ENCODE data around the gene ACBD6. TPM values are rescaled to one million over a fixed set of nuclear protein-coding genes. Genes with fewer than 3 reads are reported as not detected.

The ACBD6 gene
- total and polyA plus RNA-seq, 2 experiments from 2014 or later = 72.2 to 73.9 TPM

GRCh38 chr1:180301135-180301742 is 201.1 kb downstream of the ACBD6 start:
- Histone ChIP-seq H3K36me3 (no peaks in the 10 kb centered on the region), H3K27me3 (no peaks in the 10 kb centered on the region), H3K9me3 (ENCODE audit: low read depth) (no peaks in the 10 kb centered on the region), H3K4me1 (ENCODE audit: low read depth) (no peaks in the 10 kb centered on the region), H3K4me3 (no peak overlapping the region), H3K27ac (no peak overlapping the region)
- TF ChIP-seq CTCF (IDR thresholded peaks at IDR 0.05; ENCODE audit: low read depth, low read length) = no peak
- DNase-seq (ENCODE audit: low read depth in 1 of 2, low spot score in 1 of 2) = no peak

- Histone ChIP-seq H3K4me3 (no peak overlapping the region), H3K36me3 (no peaks in the 10 kb centered on the region), H3K27ac (no peak overlapping the region), H3K4me1 (ENCODE audit: low read depth) (no peaks in the 10 kb centered on the region), H3K27me3 (no peaks in the 10 kb centered on the region), H3K9me3 (ENCODE audit: low read depth) (no peaks in the 10 kb centered on the region)
- no peak for TF ChIP-seq CTCF (IDR thresholded peaks at IDR 0.05; ENCODE audit: low read depth, low read length)
- DNase-seq (ENCODE audit: low read depth in 1 of 2, low spot score in 1 of 2) = no peak
Measured at GRCh38 chr1:180299479-180300221, 202.7 kb downstream of the ACBD6 start.

- TF ChIP-seq CTCF (IDR thresholded peaks at IDR 0.05; ENCODE audit: low read depth, low read length) = no peak
- no peaks in the 10 kb centered on the region for H3K4me1 ChIP-seq (ENCODE audit: low read depth)
- no peaks in the 10 kb centered on the region for H3K9me3 ChIP-seq (ENCODE audit: low read depth)
- no peaks in the 10 kb centered on the region for H3K27me3 ChIP-seq
- no peak overlapping the region for H3K27ac ChIP-seq
- no peaks in the 10 kb centered on the region for H3K36me3 ChIP-seq
- H3K4me3 ChIP-seq = no peak overlapping the region
- DNase-seq (ENCODE audit: low read depth in 1 of 2, low spot score in 1 of 2) = no peak
Measured at GRCh38 chr1:180295999-180296398, 206.4 kb downstream of the ACBD6 start.

DNA sequence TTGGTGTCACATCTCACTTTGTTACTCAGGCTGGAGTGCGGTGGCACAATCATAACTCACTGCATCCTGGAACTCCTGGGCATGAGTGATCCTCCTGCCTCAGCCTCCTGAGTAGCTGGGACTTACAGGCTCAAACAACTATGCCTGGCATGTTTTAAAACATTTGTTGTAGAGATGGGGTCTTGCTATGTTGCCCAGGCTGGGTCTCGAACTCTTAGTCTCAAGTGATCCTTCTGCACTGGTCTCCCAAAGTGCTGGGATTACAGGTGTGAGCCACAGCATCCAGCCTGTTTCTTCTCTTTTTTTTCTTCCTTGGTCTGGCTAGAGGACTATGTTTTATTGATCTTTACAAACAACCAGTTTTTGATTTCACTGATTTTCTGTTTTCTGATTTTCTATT is 207.7 kb downstream of the ACBD6 start:
- Histone ChIP-seq H3K9me3 (ENCODE audit: low read depth) (no peaks in the 10 kb centered on the region), H3K4me1 (ENCODE audit: low read depth) (no peaks in the 10 kb centered on the region), H3K36me3 (no peaks in the 10 kb centered on the region), H3K4me3 (no peak overlapping the region), H3K27me3 (no peaks in the 10 kb centered on the region), H3K27ac (no peak overlapping the region)
- DNase-seq (ENCODE audit: low read depth in 1 of 2, low spot score in 1 of 2) = no peak
- TF ChIP-seq CTCF (IDR thresholded peaks at IDR 0.05; ENCODE audit: low read depth, low read length) = no peak

DNA sequence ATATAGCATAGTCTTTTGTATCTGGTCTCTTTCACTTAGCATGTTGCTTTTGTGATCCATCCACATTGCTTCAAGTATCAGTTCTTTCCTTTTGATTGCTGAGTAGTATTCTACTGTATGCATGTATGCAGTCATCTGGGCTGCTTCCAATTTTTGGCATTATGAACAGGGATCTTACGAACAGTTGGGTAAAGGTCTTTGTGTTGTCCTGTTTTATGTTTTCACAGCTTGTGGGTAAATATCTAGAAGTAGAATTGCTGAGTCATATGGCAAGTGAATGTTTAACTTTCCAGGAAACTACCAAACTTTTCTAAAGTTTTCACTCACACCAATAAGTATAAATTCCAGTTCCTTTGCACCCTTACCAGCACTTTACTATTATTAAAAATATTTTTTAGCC is 211.4 kb downstream of the ACBD6 start:
- TF ChIP-seq CTCF (IDR thresholded peaks at IDR 0.05; ENCODE audit: low read depth, low read length) = no peak
- H3K27me3 ChIP-seq = no peaks in the 10 kb centered on the region
- H3K27ac ChIP-seq = no peak overlapping the region
- peaks cover 8% of the 10 kb centered on the region for H3K4me1 ChIP-seq (ENCODE audit: low read depth)
- no peaks in the 10 kb centered on the region for H3K9me3 ChIP-seq (ENCODE audit: low read depth)
- no peaks in the 10 kb centered on the region for H3K36me3 ChIP-seq
- H3K4me3 ChIP-seq = no peak overlapping the region
- peak in 1 of 2 donors; percentile 35 for DNase-seq (ENCODE audit: low read depth in 1 of 2, low spot score in 1 of 2)

Measured in cardiac muscle cell (in vitro differentiated cells and primary cell).